HG02642 (cell line): ENCODE measurements around the gene FAM222A.
"Not testable (repeated sequence)": the region's sequence is repeated elsewhere in the genome, so short reads cannot be mapped to it uniquely, and the experiment has no call there.

Experiments used
- ATAC-seq: cut with Tn5 transposase; IDR thresholded peaks from one replicate; pipeline ENCODE4 v1.9.1; 2021; ENCODE audit warnings: mild to moderate bottlenecking; ENCODE audit not compliant: unreplicated experiment, poor library complexity

FAM222A gene

GRCh38 chr12:109693160-109693559 is 20.5 kb upstream of the FAM222A start:
- no peak for ATAC-seq

- ATAC-seq = no peak
These were observed 19.7 kb upstream of the FAM222A start for GRCh38 chr12:109693653-109694600.

GRCh38 chr12:109694629-109695028 is 19.0 kb upstream of the FAM222A start:
- not testable (repeated sequence) for ATAC-seq

GRCh38 chr12:109695416-109695815 is 18.2 kb upstream of the FAM222A start:
- ATAC-seq = no peak

GRCh38 chr12:109695961-109696461 is 17.6 kb upstream of the FAM222A start:
- ATAC-seq = no peak

GRCh38 chr12:109696485-109697269 is 16.9 kb upstream of the FAM222A start:
- no peak for ATAC-seq

GRCh38 chr12:109697270-109697553 is 16.4 kb upstream of the FAM222A start:
- no peak for ATAC-seq

GRCh38 chr12:109697877-109698468 is 15.7 kb upstream of the FAM222A start:
- ATAC-seq = no peak

- ATAC-seq = no peak
These were observed 14.8 kb upstream of the FAM222A start for GRCh38 chr12:109698820-109699219.

- ATAC-seq = no peak
These were observed 12.6 kb upstream of the FAM222A start for GRCh38 chr12:109701064-109701463.

GRCh38 chr12:109702111-109702841 is 11.3 kb upstream of the FAM222A start:
- no peak for ATAC-seq

- no peak for ATAC-seq
These were observed 9.9 kb upstream of the FAM222A start for GRCh38 chr12:109703684-109704083.

- ATAC-seq = no peak
These were observed 9.1 kb upstream of the FAM222A start for GRCh38 chr12:109704371-109705098.

- no peak for ATAC-seq
These were observed 8.3 kb upstream of the FAM222A start for GRCh38 chr12:109705291-109705690.

- ATAC-seq = no peak
These were observed 7.3 kb upstream of the FAM222A start for GRCh38 chr12:109706398-109706746.

- no peak for ATAC-seq
These were observed 6.7 kb upstream of the FAM222A start for GRCh38 chr12:109706747-109707469.

GRCh38 chr12:109707470-109707821 is 6.2 kb upstream of the FAM222A start:
- ATAC-seq = no peak

- no peak for ATAC-seq
These were observed 4.7 kb upstream of the FAM222A start for GRCh38 chr12:109708939-109709338.

- no peak for ATAC-seq
These were observed 4.1 kb upstream of the FAM222A start for GRCh38 chr12:109709401-109709991.
